ENCODE results near the gene PAK3.

The PAK3 gene

GRCh38 chrX:111260451-111260850 lies 164.5 kb downstream of the PAK3 start:
- DNase-seq: no peak

- no peak for DNase-seq
Measured at GRCh38 chrX:111262086-111262485, 166.1 kb downstream of the PAK3 start.

GRCh38 chrX:111264385-111264784 lies 168.4 kb downstream of the PAK3 start:
- DNase-seq: peak in 1 of 51 donors; percentile 0

- DNase-seq: no peak
Measured at GRCh38 chrX:111265486-111265885, 169.5 kb downstream of the PAK3 start.

GRCh38 chrX:111268506-111268905 lies 172.5 kb downstream of the PAK3 start:
- DNase-seq: no peak

GRCh38 chrX:111270339-111270738 lies 174.3 kb downstream of the PAK3 start, which contains the start of gene CAPN6:
TSS of gene CAPN6 (minus strand) at chrX:111270483. CDS start at chrX:111263936, 6,547 bp downstream.
- DNase-seq: no peak

Measured in hypothalamus (tissue), 51 donors.